GM12875 (cell line): ENCODE results near the gene PLEKHN1.
A peak's percentile ranks its signal among the peaks of the same experiment; 100 is the strongest.

Experiments
- H3K4me3 ChIP-seq: one replicate; pipeline ENCODE4 v1.5.1; 2011; ENCODE audit warnings: low read depth, low read length, control low read depth
- TF ChIP-seq, protein P1 (sequence below): IDR thresholded peaks from 2 replicates; pipeline ENCODE4 v1.5.1; 2011; ENCODE audit warnings: low read depth, mild to moderate bottlenecking, control low read depth, inconsistent platforms, low read length, moderate library complexity, borderline replicate concordance; ENCODE audit not compliant: insufficient read depth

Gene PLEKHN1

DNA sequence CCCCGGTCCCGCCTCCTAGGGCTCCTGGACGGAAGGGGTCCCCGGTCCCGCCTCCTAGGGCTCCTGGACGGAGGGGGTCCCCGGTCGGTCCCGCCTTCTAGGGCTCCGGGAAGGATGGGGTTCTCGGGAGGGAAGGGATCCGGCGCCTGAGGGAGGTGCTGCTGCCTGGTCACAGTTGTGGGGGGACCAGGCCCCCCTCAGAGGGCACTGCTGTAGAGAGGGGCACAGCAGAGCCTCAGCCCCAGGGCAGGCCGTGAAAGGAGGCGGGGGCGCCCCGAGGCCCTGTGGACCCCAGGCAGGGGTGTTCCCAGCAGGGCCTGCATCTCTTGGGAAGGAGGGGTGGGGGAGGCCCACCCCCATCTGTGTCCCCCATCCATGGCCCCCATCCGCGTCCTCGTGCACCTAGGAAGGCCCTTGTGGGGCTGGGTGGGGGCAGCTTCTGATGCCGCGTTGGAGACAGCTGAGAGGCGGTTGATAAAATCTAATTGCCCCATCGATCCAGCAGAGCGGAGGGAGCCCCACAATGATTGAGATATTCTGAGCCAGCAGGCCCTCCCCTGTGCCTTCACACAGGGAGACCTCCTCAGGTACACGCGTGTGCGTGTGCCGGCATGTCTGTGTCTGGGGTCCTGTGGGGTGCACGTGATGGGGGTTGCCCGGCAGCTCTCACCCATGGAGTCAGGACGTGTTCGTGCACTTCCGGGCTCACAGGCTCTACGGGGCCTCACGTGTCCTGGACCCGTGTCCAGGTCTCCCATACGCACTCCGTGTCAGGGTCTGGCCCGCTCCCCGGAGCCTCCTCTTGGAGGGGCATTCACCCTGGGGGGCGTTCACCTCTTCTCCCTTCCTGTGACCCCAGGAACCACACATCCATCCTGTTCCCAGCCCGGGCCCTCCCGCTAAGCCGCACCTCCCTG is 29.7 kb upstream of the PLEKHN1 start:
- TF ChIP-seq, protein P1, sequence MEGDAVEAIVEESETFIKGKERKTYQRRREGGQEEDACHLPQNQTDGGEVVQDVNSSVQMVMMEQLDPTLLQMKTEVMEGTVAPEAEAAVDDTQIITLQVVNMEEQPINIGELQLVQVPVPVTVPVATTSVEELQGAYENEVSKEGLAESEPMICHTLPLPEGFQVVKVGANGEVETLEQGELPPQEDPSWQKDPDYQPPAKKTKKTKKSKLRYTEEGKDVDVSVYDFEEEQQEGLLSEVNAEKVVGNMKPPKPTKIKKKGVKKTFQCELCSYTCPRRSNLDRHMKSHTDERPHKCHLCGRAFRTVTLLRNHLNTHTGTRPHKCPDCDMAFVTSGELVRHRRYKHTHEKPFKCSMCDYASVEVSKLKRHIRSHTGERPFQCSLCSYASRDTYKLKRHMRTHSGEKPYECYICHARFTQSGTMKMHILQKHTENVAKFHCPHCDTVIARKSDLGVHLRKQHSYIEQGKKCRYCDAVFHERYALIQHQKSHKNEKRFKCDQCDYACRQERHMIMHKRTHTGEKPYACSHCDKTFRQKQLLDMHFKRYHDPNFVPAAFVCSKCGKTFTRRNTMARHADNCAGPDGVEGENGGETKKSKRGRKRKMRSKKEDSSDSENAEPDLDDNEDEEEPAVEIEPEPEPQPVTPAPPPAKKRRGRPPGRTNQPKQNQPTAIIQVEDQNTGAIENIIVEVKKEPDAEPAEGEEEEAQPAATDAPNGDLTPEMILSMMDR = no peak
- no peak overlapping the region for H3K4me3 ChIP-seq

- no peak overlapping the region for H3K4me3 ChIP-seq
Observed at GRCh38 chr1:937521-937920, 28.8 kb upstream of the PLEKHN1 start.

GRCh38 chr1:938088-938683 is 28.1 kb upstream of the PLEKHN1 start:
- H3K4me3 ChIP-seq = no peak overlapping the region
- TF ChIP-seq, protein P1 = peak; percentile 28

More at GRCh38 chr1:937521-937920, 28.8 kb upstream of the PLEKHN1 start:
- TF ChIP-seq, protein P1 = no peak

DNA sequence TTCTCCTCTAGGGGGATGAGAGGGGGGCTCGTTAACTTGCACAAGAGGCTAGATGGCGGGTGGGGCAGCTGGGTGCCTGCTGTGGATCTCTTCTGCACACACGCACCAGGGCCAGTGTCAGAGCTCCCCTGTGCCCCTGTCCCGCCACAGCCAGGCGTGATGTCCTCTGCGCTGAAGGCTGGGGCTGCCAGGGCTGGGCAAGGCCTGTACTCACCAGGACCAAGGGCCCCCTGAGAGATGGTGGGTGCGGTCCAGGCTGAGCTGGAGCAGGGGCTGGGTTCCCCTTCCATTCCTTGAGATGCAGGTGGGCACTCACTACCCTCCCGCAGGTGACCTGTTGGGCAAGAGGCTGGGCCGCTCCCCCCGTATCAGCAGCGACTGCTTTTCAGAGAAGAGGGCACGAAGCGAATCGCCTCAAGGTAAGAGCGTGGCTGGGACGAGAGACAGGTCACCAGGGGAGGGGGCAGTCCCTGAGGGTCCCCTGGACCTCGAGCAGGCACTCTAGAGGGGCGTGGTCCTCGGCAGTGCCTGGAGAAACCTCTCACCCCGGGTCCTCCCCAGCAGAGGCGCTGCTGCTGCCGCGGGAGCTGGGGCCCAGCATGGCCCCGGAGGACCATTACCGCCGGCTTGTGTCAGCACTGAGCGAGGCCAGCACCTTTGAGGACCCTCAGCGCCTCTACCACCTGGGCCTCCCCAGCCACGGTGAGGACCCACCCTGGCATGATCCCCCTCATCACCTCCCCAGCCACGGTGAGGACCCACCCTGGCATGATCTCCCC is 27.4 kb upstream of the PLEKHN1 start:
- TF ChIP-seq, protein P1 = no peak
- no peak overlapping the region for H3K4me3 ChIP-seq

- TF ChIP-seq, protein P1 = no peak
Observed at GRCh38 chr1:939511-940106, 26.7 kb upstream of the PLEKHN1 start.

GRCh38 chr1:940107-941014 is 25.9 kb upstream of the PLEKHN1 start:
- H3K4me3 ChIP-seq = no peak overlapping the region
- TF ChIP-seq, protein P1 = no peak

More at GRCh38 chr1:939511-940106, 26.7 kb upstream of the PLEKHN1 start:
- no peak overlapping the region for H3K4me3 ChIP-seq
